MCF 10A (cell line): ENCODE measurements around the gene HERC2. TPM values are rescaled to one million over a fixed set of nuclear protein-coding genes. Genes with fewer than 3 reads are reported as not detected.

Experiments used
- BruUV-seq: library from RNA; stranded (reverse); fragments of 400-500 nt; replicated peaks from 2 replicates; lab custom pipeline; 2021; lab: Mats Ljungman, UMichigan
- CTCF ChIA-PET: fragments of 300-600 bp; sonication (Branson Sonifier 250); formaldehyde crosslinking; extraction: SDS; loops from one replicate; lab custom pipeline; 2021; ENCODE audit warnings: antibody characterized with exemption, inconsistent platforms; lab: Yijun Ruan, JAX
- POLR2A ChIA-PET: fragments of 300-600, 350-650 bp; sonication (Branson Sonifier 250); formaldehyde crosslinking; extraction: SDS; loops from one replicate; lab custom pipeline; 2020; ENCODE audit warnings: antibody characterized with exemption, inconsistent platforms; lab: Yijun Ruan, JAX
- DNase-seq: peaks from one replicate; pipeline ENCODE4 v3.0.0-alpha.2; 2018; ENCODE audit not compliant: unreplicated experiment
- H3K27ac Mint-ChIP-seq: one replicate; pipeline ENCODE4 v1.8.0; 2022; ENCODE audit warnings: mild to moderate bottlenecking, low read depth, mixed read lengths; ENCODE audit not compliant: unreplicated experiment
- H3K27me3 Mint-ChIP-seq: one replicate; pipeline ENCODE4 v1.8.0; 2022; ENCODE audit warnings: mixed read lengths; ENCODE audit not compliant: insufficient read depth, unreplicated experiment
- H3K36me3 Mint-ChIP-seq: one replicate; pipeline ENCODE4 v1.8.0; 2022; ENCODE audit warnings: mild to moderate bottlenecking, moderate library complexity, mixed read lengths; ENCODE audit not compliant: insufficient read depth, unreplicated experiment
- H3K4me1 Mint-ChIP-seq: one replicate; pipeline ENCODE4 v1.8.0; 2022; ENCODE audit warnings: mixed read lengths; ENCODE audit not compliant: insufficient read depth, unreplicated experiment
- H3K4me3 Mint-ChIP-seq: one replicate; pipeline ENCODE4 v1.8.0; 2022; ENCODE audit warnings: mild to moderate bottlenecking, moderate library complexity, mixed read lengths; ENCODE audit not compliant: unreplicated experiment
- H3K9me3 Mint-ChIP-seq: one replicate; pipeline ENCODE4 v1.8.0; 2022; ENCODE audit warnings: mixed read lengths; ENCODE audit not compliant: unreplicated experiment
- CTCF ChIP-seq: fragments of 200-600 bp; IDR thresholded peaks from one replicate; pipeline ENCODE4 v1.8.0; 2022; ENCODE audit warnings: antibody characterized with exemption, mild to moderate bottlenecking; ENCODE audit not compliant: unreplicated experiment
- intact Hi-C: fragments of 100-400 bp; cut with micrococcal nuclease; formaldehyde crosslinking; loops from 2 replicates; pipeline ENCODE4 v1.14.1; 2022
- total RNA-seq: library from RNA; stranded (reverse); gene quantifications from 2 replicates; pipeline ENCODE4 v1.2.3, GENCODE V29; 2022

The HERC2 gene
- total RNA-seq, 1 experiment from 2014 or later = 65.2 TPM

GRCh38 chr15:28109626-28110455 is 212.1 kb downstream of the HERC2 start:
- ChIA-PET POLR2A (no interaction called here), CTCF (interaction anchor here (0.5 to 1.7 kb wide), 3 partner anchors 13 to 1960 kb away, joined by 3 to 6 read pairs (median 4); no protein-coding TSS in a partner anchor)
- H3K27ac Mint-ChIP-seq = peak overlapping the region; percentile 69
- no peaks in the 10 kb centered on the region for H3K27me3 Mint-ChIP-seq
- no peak for DNase-seq
- no peak overlapping the region for H3K4me3 Mint-ChIP-seq
- TF ChIP-seq CTCF = no peak
- H3K9me3 Mint-ChIP-seq = peaks cover 4% of the 10 kb centered on the region
- peaks cover 46% of the 10 kb centered on the region for H3K36me3 Mint-ChIP-seq
- intact Hi-C loops = no loop called here
- H3K4me1 Mint-ChIP-seq = no peaks in the 10 kb centered on the region
- BruUV-seq = no TSS peak

- POLR2A ChIA-PET = no interaction called here
- Mint-ChIP-seq H3K4me3 (no peak overlapping the region), H3K36me3 (peaks cover 30% of the 10 kb centered on the region), H3K27me3 (no peaks in the 10 kb centered on the region), H3K4me1 (no peaks in the 10 kb centered on the region), H3K27ac (no peak overlapping the region), H3K9me3 (peaks cover 8% of the 10 kb centered on the region)
- CTCF ChIA-PET = interaction anchor here (1.1 kb wide), 1 partner anchor 12 kb away, joined by 4 read pairs; no protein-coding TSS in a partner anchor
- no TSS peak for BruUV-seq
- TF ChIP-seq CTCF = no peak
- no peak for DNase-seq
- intact Hi-C loops = no loop called here
These were observed 214.1 kb downstream of the HERC2 start for GRCh38 chr15:28107904-28108275.

- H3K27ac Mint-ChIP-seq = no peak overlapping the region
- peaks cover 24% of the 10 kb centered on the region for H3K36me3 Mint-ChIP-seq
- no peaks in the 10 kb centered on the region for H3K4me1 Mint-ChIP-seq
- H3K27me3 Mint-ChIP-seq = no peaks in the 10 kb centered on the region
- no TSS peak for BruUV-seq
- no peak overlapping the region for H3K4me3 Mint-ChIP-seq
- ChIA-PET POLR2A (no interaction called here), CTCF (no interaction called here)
- H3K9me3 Mint-ChIP-seq = peaks cover 8% of the 10 kb centered on the region
- TF ChIP-seq CTCF = no peak
- DNase-seq = no peak
- intact Hi-C loops = no loop called here
These were observed 214.7 kb downstream of the HERC2 start for GRCh38 chr15:28107111-28107903.
